ENCODE data around the gene OSMR.
A peak's percentile ranks its signal among the peaks of the same experiment; 100 is the strongest.

The OSMR gene

GRCh38 chr5:38807570-38808483 lies 38.0 kb upstream of the OSMR start (continued):
- TF ChIP-seq SP3 (tag by site-specific recombination; IDR thresholded peaks at IDR 0.05) (peak; percentile 52), ZNF394 (tag by site-specific recombination; IDR thresholded peaks at IDR 0.05; ENCODE audit: borderline replicate concordance) (peak; percentile 45; the same call in 1 of the 2 replicates), GLI2 (tag by site-specific recombination; IDR thresholded peaks at IDR 0.05; ENCODE audit: borderline replicate concordance, low read depth) (peak; percentile 53), ZNF10 (tag by site-specific recombination; IDR thresholded peaks at IDR 0.05) (0 out of 2 replicates have a peak, but pooled peaks have one; percentile 35), ZBTB1 (tag by site-specific recombination; IDR thresholded peaks at IDR 0.05) (0 out of 2 replicates have a peak, but pooled peaks have one; percentile 44), ZNF335 (tag by site-specific recombination; conservative IDR thresholded peaks at IDR 0.05) (peak; percentile 37), SCRT1 (tag by site-specific recombination; IDR thresholded peaks at IDR 0.05; ENCODE audit: borderline replicate concordance) (no peak), ZNF654 (tag by site-specific recombination; IDR thresholded peaks at IDR 0.05; ENCODE audit: low read depth) (peak; percentile 28), ZXDB (tag by site-specific recombination; IDR thresholded peaks at IDR 0.05) (peak; percentile 91), OVOL3 (tag by site-specific recombination; IDR thresholded peaks at IDR 0.05) (peak; percentile 61; the same call in 1 of the 2 replicates), MEIS1 (CRISPR knock-in tag; IDR thresholded peaks at IDR 0.05; ENCODE audit: borderline replicate concordance) (no peak), ZNF366 (tag by site-specific recombination; conservative IDR thresholded peaks at IDR 0.05) (peak; percentile 88), ZNF19 (tag by site-specific recombination; IDR thresholded peaks at IDR 0.05; ENCODE audit: low read depth) (no peak), ZNF138 (tag by site-specific recombination; IDR thresholded peaks at IDR 0.05; ENCODE audit: borderline replicate concordance) (no peak), ZFP69B (tag by site-specific recombination; IDR thresholded peaks at IDR 0.05) (0 out of 2 replicates have a peak, but pooled peaks have one; percentile 59), IKZF3 (tag by site-specific recombination; IDR thresholded peaks at IDR 0.05) (peak; percentile 80), ZNF324 (tag by site-specific recombination; IDR thresholded peaks at IDR 0.05) (0 out of 2 replicates have a peak, but pooled peaks have one; percentile 15), ZNF580 (tag by site-specific recombination; IDR thresholded peaks at IDR 0.05) (peak; percentile 82; the same call in 1 of the 2 replicates), ZNF626 (tag by site-specific recombination; IDR thresholded peaks at IDR 0.05) (0 out of 2 replicates have a peak, but pooled peaks have one; percentile 9), ZNF510 (tag by site-specific recombination; IDR thresholded peaks at IDR 0.05; ENCODE audit: insufficient replicate concordance) (no peak)
- TF ChIP-seq, protein P1, sequence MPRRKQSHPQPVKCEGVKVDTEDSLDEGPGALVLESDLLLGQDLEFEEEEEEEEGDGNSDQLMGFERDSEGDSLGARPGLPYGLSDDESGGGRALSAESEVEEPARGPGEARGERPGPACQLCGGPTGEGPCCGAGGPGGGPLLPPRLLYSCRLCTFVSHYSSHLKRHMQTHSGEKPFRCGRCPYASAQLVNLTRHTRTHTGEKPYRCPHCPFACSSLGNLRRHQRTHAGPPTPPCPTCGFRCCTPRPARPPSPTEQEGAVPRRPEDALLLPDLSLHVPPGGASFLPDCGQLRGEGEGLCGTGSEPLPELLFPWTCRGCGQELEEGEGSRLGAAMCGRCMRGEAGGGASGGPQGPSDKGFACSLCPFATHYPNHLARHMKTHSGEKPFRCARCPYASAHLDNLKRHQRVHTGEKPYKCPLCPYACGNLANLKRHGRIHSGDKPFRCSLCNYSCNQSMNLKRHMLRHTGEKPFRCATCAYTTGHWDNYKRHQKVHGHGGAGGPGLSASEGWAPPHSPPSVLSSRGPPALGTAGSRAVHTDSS (tag by site-specific recombination; IDR thresholded peaks at IDR 0.05), result peak; percentile 17; the same call in 1 of the 2 replicates
- TF ChIP-seq, protein P2, sequence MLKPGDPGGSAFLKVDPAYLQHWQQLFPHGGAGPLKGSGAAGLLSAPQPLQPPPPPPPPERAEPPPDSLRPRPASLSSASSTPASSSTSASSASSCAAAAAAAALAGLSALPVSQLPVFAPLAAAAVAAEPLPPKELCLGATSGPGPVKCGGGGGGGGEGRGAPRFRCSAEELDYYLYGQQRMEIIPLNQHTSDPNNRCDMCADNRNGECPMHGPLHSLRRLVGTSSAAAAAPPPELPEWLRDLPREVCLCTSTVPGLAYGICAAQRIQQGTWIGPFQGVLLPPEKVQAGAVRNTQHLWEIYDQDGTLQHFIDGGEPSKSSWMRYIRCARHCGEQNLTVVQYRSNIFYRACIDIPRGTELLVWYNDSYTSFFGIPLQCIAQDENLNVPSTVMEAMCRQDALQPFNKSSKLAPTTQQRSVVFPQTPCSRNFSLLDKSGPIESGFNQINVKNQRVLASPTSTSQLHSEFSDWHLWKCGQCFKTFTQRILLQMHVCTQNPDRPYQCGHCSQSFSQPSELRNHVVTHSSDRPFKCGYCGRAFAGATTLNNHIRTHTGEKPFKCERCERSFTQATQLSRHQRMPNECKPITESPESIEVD (tag by site-specific recombination; IDR thresholded peaks at IDR 0.05), result peak; percentile 98
- TF ChIP-seq, protein P3, sequence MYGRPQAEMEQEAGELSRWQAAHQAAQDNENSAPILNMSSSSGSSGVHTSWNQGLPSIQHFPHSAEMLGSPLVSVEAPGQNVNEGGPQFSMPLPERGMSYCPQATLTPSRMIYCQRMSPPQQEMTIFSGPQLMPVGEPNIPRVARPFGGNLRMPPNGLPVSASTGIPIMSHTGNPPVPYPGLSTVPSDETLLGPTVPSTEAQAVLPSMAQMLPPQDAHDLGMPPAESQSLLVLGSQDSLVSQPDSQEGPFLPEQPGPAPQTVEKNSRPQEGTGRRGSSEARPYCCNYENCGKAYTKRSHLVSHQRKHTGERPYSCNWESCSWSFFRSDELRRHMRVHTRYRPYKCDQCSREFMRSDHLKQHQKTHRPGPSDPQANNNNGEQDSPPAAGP (tag by site-specific recombination; IDR thresholded peaks at IDR 0.05), result no peak
- TF ChIP-seq, protein P4, sequence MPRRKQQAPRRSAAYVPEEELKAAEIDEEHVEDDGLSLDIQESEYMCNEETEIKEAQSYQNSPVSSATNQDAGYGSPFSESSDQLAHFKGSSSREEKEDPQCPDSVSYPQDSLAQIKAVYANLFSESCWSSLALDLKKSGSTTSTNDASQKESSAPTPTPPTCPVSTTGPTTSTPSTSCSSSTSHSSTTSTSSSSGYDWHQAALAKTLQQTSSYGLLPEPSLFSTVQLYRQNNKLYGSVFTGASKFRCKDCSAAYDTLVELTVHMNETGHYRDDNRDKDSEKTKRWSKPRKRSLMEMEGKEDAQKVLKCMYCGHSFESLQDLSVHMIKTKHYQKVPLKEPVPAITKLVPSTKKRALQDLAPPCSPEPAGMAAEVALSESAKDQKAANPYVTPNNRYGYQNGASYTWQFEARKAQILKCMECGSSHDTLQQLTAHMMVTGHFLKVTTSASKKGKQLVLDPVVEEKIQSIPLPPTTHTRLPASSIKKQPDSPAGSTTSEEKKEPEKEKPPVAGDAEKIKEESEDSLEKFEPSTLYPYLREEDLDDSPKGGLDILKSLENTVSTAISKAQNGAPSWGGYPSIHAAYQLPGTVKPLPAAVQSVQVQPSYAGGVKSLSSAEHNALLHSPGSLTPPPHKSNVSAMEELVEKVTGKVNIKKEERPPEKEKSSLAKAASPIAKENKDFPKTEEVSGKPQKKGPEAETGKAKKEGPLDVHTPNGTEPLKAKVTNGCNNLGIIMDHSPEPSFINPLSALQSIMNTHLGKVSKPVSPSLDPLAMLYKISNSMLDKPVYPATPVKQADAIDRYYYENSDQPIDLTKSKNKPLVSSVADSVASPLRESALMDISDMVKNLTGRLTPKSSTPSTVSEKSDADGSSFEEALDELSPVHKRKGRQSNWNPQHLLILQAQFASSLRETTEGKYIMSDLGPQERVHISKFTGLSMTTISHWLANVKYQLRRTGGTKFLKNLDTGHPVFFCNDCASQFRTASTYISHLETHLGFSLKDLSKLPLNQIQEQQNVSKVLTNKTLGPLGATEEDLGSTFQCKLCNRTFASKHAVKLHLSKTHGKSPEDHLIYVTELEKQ (tag by site-specific recombination; IDR thresholded peaks at IDR 0.05; ENCODE audit: borderline replicate concordance), result peak; percentile 58; the same call in 1 of the 2 replicates
- TF ChIP-seq, protein P5, sequence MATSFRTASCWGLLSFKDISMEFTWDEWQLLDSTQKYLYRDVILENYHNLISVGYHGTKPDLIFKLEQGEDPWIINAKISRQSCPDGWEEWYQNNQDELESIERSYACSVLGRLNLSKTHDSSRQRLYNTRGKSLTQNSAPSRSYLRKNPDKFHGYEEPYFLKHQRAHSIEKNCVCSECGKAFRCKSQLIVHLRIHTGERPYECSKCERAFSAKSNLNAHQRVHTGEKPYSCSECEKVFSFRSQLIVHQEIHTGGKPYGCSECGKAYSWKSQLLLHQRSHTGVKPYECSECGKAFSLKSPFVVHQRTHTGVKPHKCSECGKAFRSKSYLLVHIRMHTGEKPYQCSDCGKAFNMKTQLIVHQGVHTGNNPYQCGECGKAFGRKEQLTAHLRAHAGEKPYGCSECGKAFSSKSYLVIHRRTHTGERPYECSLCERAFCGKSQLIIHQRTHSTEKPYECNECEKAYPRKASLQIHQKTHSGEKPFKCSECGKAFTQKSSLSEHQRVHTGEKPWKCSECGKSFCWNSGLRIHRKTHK (tag by site-specific recombination; IDR thresholded peaks at IDR 0.05), result 0 out of 2 replicates have a peak, but pooled peaks have one; percentile 28
- TF ChIP-seq, protein P6, sequence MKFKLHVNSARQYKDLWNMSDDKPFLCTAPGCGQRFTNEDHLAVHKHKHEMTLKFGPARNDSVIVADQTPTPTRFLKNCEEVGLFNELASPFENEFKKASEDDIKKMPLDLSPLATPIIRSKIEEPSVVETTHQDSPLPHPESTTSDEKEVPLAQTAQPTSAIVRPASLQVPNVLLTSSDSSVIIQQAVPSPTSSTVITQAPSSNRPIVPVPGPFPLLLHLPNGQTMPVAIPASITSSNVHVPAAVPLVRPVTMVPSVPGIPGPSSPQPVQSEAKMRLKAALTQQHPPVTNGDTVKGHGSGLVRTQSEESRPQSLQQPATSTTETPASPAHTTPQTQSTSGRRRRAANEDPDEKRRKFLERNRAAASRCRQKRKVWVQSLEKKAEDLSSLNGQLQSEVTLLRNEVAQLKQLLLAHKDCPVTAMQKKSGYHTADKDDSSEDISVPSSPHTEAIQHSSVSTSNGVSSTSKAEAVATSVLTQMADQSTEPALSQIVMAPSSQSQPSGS (tag by site-specific recombination; IDR thresholded peaks at IDR 0.05; ENCODE audit: low read depth), result peak; percentile 28; the same call in 1 of the 2 replicates

All from HEK293 (cell line).